IMR-90 (cell line): ENCODE data around the gene PIK3IP1. TPM values are rescaled to one million over a fixed set of nuclear protein-coding genes. Genes with fewer than 3 reads are reported as not detected.

Source experiments
- ATAC-seq: fragments of 200-7000 bp; cut with Tn5 transposase; 2 replicates; pipeline ENCODE4 v1.9.1; 2020; ENCODE audit warnings: low read depth, mild to moderate bottlenecking, moderate library complexity
- BruUV-seq: library from RNA; stranded (reverse); fragments of 400-500 nt; replicated peaks from 2 replicates; lab custom pipeline; 2021; lab: Mats Ljungman, UMichigan
- CTCF ChIA-PET: fragments of 300-600 bp; formaldehyde crosslinking; extraction: SDS; loops from one replicate; lab custom pipeline; 2021; ENCODE audit warnings: antibody characterized with exemption; lab: Yijun Ruan, JAX
- POLR2A ChIA-PET: fragments of 300-600 bp; sonication (Branson Sonifier 250); formaldehyde crosslinking; loops from one replicate; lab custom pipeline; 2022; ENCODE audit warnings: antibody characterized with exemption; ENCODE audit not compliant: unreplicated experiment; lab: Charles Lee
- DNase-seq: peaks from one replicate; pipeline ENCODE4 v3.0.0; 2013
- H2AFZ ChIP-seq: replicated peaks from 2 replicates; pipeline ENCODE3; 2013; ENCODE audit warnings: low read length, mild to moderate bottlenecking; ENCODE audit not compliant: poor library complexity
- H2AK5ac ChIP-seq: 2 replicates; pipeline ENCODE4 v1.6.1; 2013; ENCODE audit warnings: low read depth, low read length, inconsistent platforms
- H2AK9ac ChIP-seq: replicated peaks from 2 replicates; pipeline ENCODE3; 2013; ENCODE audit warnings: mild to moderate bottlenecking, low read depth, low read length, moderate library complexity; ENCODE audit not compliant: poor library complexity
- H2BK120ac ChIP-seq: 2 replicates; pipeline ENCODE4 v1.6.1; 2013; ENCODE audit warnings: low read depth, low read length, inconsistent platforms
- H2BK15ac ChIP-seq: 3 replicates; pipeline ENCODE4 v1.6.1; 2013; ENCODE audit warnings: low read depth, low read length, inconsistent platforms
- H2BK20ac ChIP-seq: 2 replicates; pipeline ENCODE4 v1.6.1; 2013; ENCODE audit warnings: low read depth, mild to moderate bottlenecking, inconsistent platforms, low read length, moderate library complexity
- H2BK5ac ChIP-seq: 2 replicates; pipeline ENCODE4 v1.6.1; 2013; ENCODE audit warnings: mild to moderate bottlenecking, low read depth, low read length, inconsistent platforms; ENCODE audit not compliant: poor library complexity, severe bottlenecking
- H3K14ac ChIP-seq: replicated peaks from 2 replicates; pipeline ENCODE4 v1.6.1; 2013; ENCODE audit warnings: low read depth, low read length, inconsistent platforms
- H3K18ac ChIP-seq: 2 replicates; pipeline ENCODE4 v1.6.1; 2013; ENCODE audit warnings: low read depth, low read length, control low read depth
- H3K23ac ChIP-seq: 2 replicates; pipeline ENCODE4 v1.6.1; 2013; ENCODE audit warnings: low read depth, low read length, inconsistent platforms
- H3K27ac ChIP-seq: 2 replicates; pipeline ENCODE4 v1.5.1; 2013; ENCODE audit warnings: mild to moderate bottlenecking, control low read depth, low read length; ENCODE audit not compliant: insufficient read depth
- H3K27me3 ChIP-seq: 2 replicates; pipeline ENCODE4 v1.6.1; 2013; ENCODE audit warnings: low read length; ENCODE audit not compliant: control insufficient read depth, insufficient read depth
- H3K36me3 ChIP-seq: 2 replicates; pipeline ENCODE4 v1.6.1; 2013; ENCODE audit warnings: low read length, mixed read lengths; ENCODE audit not compliant: control insufficient read depth, insufficient read depth
- H3K4ac ChIP-seq: 2 replicates; pipeline ENCODE4 v1.6.1; 2013; ENCODE audit warnings: low read depth, low read length, inconsistent platforms
- H3K4me1 ChIP-seq: 2 replicates; pipeline ENCODE4 v1.6.1; 2013; ENCODE audit warnings: low read length, mixed read lengths; ENCODE audit not compliant: control insufficient read depth, insufficient read depth
- H3K4me2 ChIP-seq: 2 replicates; pipeline ENCODE4 v1.6.1; 2013; ENCODE audit warnings: low read depth, mild to moderate bottlenecking, control low read depth, low read length, moderate library complexity
- H3K4me3 ChIP-seq: 2 replicates; pipeline ENCODE4 v1.5.1; 2013; ENCODE audit warnings: low read depth, mild to moderate bottlenecking, control low read depth, low read length, moderate library complexity; ENCODE audit not compliant: insufficient read depth
- H3K56ac ChIP-seq: 2 replicates; pipeline ENCODE4 v1.6.1; 2013; ENCODE audit warnings: low read length, inconsistent platforms; ENCODE audit not compliant: insufficient read depth; ENCODE audit errors: extremely low read depth
- H3K79me1 ChIP-seq, 2 experiments: 2 replicates each; pipeline ENCODE4 v1.6.1; 2013; ENCODE audit warnings: low read length in 2 of 2, inconsistent platforms in 1 of 2, low read depth in 1 of 2
- H3K9ac ChIP-seq: 2 replicates; pipeline ENCODE4 v1.6.1; 2013; ENCODE audit warnings: low read depth, low read length, control low read depth
- H3K9me1 ChIP-seq: 2 replicates; pipeline ENCODE4 v1.6.1; 2013; ENCODE audit warnings: low read length, inconsistent platforms; ENCODE audit not compliant: insufficient read depth
- H3K9me3 ChIP-seq: 2 replicates; pipeline ENCODE4 v1.6.1; 2013; ENCODE audit warnings: low read length; ENCODE audit not compliant: control insufficient read depth, insufficient read depth
- H4K20me1 ChIP-seq: 2 replicates; pipeline ENCODE4 v1.6.1; 2013; ENCODE audit warnings: low read length, inconsistent platforms; ENCODE audit not compliant: insufficient read depth
- H4K5ac ChIP-seq: 2 replicates; pipeline ENCODE4 v1.6.1; 2013; ENCODE audit warnings: mild to moderate bottlenecking, low read depth, low read length, control low read depth
- H4K8ac ChIP-seq, 2 experiments: 2 replicates each; pipeline ENCODE4 v1.6.1; 2013; ENCODE audit warnings: low read depth in 2 of 2, low read length in 2 of 2, control low read depth in 1 of 2, inconsistent platforms in 1 of 2
- H4K91ac ChIP-seq: 2 replicates; pipeline ENCODE4 v1.6.1; 2013; ENCODE audit warnings: low read depth, low read length, inconsistent platforms; ENCODE audit not compliant: insufficient read depth
- CHD1 ChIP-seq: IDR thresholded peaks from 2 replicates; pipeline ENCODE4 v1.6.1; 2012; ENCODE audit warnings: low read depth, low read length, improper control_type of control experiment
- MAZ ChIP-seq: IDR thresholded peaks from 2 replicates; pipeline ENCODE4 v1.6.1; 2012; ENCODE audit warnings: low read depth, mild to moderate bottlenecking, low read length, improper control_type of control experiment, moderate library complexity, borderline replicate concordance
- dilution Hi-C: fragments of 300-500 bp; cut with HindIII; formaldehyde crosslinking; loops from one replicate; pipeline ENCODE4 v1.14.3; 2018; ENCODE audit warnings: low sequenced_read_pairs; ENCODE audit not compliant: unreplicated experiment
- in situ Hi-C: fragments of 300-500 bp; cut with MboI; formaldehyde crosslinking; loops from 3 replicates; pipeline ENCODE4 v1.14.3; 2019; ENCODE audit warnings: low sequenced_read_pairs, inconsistent platforms, mixed read lengths
- intact Hi-C: fragments of 100-400 bp; cut with micrococcal nuclease; formaldehyde crosslinking; loops from 2 replicates; pipeline ENCODE4 v1.10.0; 2022
- polyA plus RNA-seq, 3 experiments: library from polyadenylated mRNA; depleted of rRNA; stranded (reverse); fragments of >200 nt; gene quantifications; 2 replicates each; pipeline ENCODE4 v1.2.3, GENCODE V29; 2012; ENCODE audit warnings: low replicate concordance in 1 of 3
- total RNA-seq: library from RNA; depleted of rRNA; stranded (reverse); fragments of >200 nt; gene quantifications from 2 replicates; pipeline ENCODE4 v1.2.3, GENCODE V29; 2012
- TF ChIP-seq, protein P1 (sequence below): fragments of 150-350 bp; IDR thresholded peaks from 2 replicates; pipeline ENCODE4 v1.6.1; 2016; ENCODE audit warnings: low read depth, mild to moderate bottlenecking, low read length, moderate library complexity, borderline replicate concordance

PIK3IP1 gene
- total and polyA plus RNA-seq, 2 of the 4 experiments (the other 2 are of a cell fraction) = 12.9 to 17.6 TPM

DNA sequence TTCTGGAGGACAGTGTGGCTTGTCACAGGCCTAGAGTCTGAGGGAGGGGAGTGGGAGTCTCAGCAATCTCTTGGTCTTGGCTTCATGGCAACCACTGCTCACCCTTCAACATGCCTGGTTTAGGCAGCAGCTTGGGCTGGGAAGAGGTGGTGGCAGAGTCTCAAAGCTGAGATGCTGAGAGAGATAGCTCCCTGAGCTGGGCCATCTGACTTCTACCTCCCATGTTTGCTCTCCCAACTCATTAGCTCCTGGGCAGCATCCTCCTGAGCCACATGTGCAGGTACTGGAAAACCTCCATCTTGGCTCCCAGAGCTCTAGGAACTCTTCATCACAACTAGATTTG, 13.0 kb downstream of the PIK3IP1 start:
- BruUV-seq = no TSS peak
- Histone ChIP-seq H2AK5ac (no peak overlapping the region), H3K9me3 (no peaks in the 10 kb centered on the region), H3K9me1 (no peaks in the 10 kb centered on the region; the same call in 1 of the 2 replicates), H3K36me3 (peaks cover 49% of the 10 kb centered on the region), H3K4me1 (no peaks in the 10 kb centered on the region), H2AFZ (no peak overlapping the region), H3K79me1 (no peaks in the 10 kb centered on the region), H4K5ac (no peak overlapping the region), H2BK15ac (no peak overlapping the region), H3K27me3 (no peaks in the 10 kb centered on the region), H3K18ac (no peak overlapping the region), H3K4me2 (no peak overlapping the region), H3K23ac (no peak overlapping the region), H3K27ac (no peak overlapping the region), H3K4me3 (no peak overlapping the region), H3K56ac (no peak overlapping the region), H2BK120ac (no peak overlapping the region), H2AK9ac (no peak overlapping the region), H4K20me1 (peaks cover 7% of the 10 kb centered on the region; the same call in 1 of the 2 replicates), H4K91ac (no peak overlapping the region), H2BK20ac (no peak overlapping the region), H3K14ac (no peak overlapping the region), H2BK5ac (no peak overlapping the region), H4K8ac (no peak overlapping the region), H3K9ac (no peak overlapping the region), H3K4ac (no peak overlapping the region)
- ChIA-PET POLR2A (no interaction called here), CTCF (no interaction called here)
- dilution Hi-C loops (no loop called here), intact Hi-C loops (no loop called here), in situ Hi-C loops (no loop called here)
- ATAC-seq = no peak
- DNase-seq = no peak
- no peak for TF ChIP-seq MAZ
- TF ChIP-seq, protein P1, sequence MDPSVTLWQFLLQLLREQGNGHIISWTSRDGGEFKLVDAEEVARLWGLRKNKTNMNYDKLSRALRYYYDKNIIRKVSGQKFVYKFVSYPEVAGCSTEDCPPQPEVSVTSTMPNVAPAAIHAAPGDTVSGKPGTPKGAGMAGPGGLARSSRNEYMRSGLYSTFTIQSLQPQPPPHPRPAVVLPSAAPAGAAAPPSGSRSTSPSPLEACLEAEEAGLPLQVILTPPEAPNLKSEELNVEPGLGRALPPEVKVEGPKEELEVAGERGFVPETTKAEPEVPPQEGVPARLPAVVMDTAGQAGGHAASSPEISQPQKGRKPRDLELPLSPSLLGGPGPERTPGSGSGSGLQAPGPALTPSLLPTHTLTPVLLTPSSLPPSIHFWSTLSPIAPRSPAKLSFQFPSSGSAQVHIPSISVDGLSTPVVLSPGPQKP = no peak
- TF ChIP-seq CHD1 = no peak
